Activated naive CD8-positive, alpha-beta T cell (primary cell): ENCODE results near the gene PROKR1.

Source experiments
- H3K27ac Mint-ChIP-seq: one replicate; pipeline ENCODE4 v1.8.0; 2021; ENCODE audit warnings: mixed read lengths
- H3K27me3 Mint-ChIP-seq: one replicate; pipeline ENCODE4 v1.8.0; 2021; ENCODE audit warnings: mixed read lengths
- H3K36me3 Mint-ChIP-seq: one replicate; pipeline ENCODE4 v1.8.0; 2021; ENCODE audit warnings: mixed read lengths
- H3K4me1 Mint-ChIP-seq: one replicate; pipeline ENCODE4 v1.8.0; 2021; ENCODE audit warnings: low read depth, mixed read lengths
- H3K4me3 Mint-ChIP-seq: one replicate; pipeline ENCODE4 v1.8.0; 2021; ENCODE audit warnings: mild to moderate bottlenecking, mixed read lengths
- H3K9me3 Mint-ChIP-seq: one replicate; pipeline ENCODE4 v1.8.0; 2021; ENCODE audit warnings: low read depth, mixed read lengths

PROKR1 gene

GRCh38 chr2:68698567-68699377 is 55.4 kb downstream of the PROKR1 start:
- H3K36me3 Mint-ChIP-seq: peaks cover 6% of the 10 kb centered on the region
- H3K9me3 Mint-ChIP-seq: peaks cover 4% of the 10 kb centered on the region
- peaks cover 2% of the 10 kb centered on the region for H3K27me3 Mint-ChIP-seq
- H3K4me1 Mint-ChIP-seq: peaks cover 2% of the 10 kb centered on the region
- H3K27ac Mint-ChIP-seq: no peak overlapping the region
- no peak overlapping the region for H3K4me3 Mint-ChIP-seq

- no peak overlapping the region for H3K4me3 Mint-ChIP-seq
- H3K9me3 Mint-ChIP-seq: peaks cover 4% of the 10 kb centered on the region
- H3K27ac Mint-ChIP-seq: no peak overlapping the region
- H3K4me1 Mint-ChIP-seq: peaks cover 2% of the 10 kb centered on the region
- peaks cover 2% of the 10 kb centered on the region for H3K27me3 Mint-ChIP-seq
- H3K36me3 Mint-ChIP-seq: peaks cover 6% of the 10 kb centered on the region
Observed at GRCh38 chr2:68700560-68700959, 57.2 kb downstream of the PROKR1 start.

- H3K27ac Mint-ChIP-seq: no peak overlapping the region
Observed at GRCh38 chr2:68706637-68707036, 63.3 kb downstream of the PROKR1 start.

More at GRCh38 chr2:68706637-68707036, 63.3 kb downstream of the PROKR1 start:
- Mint-ChIP-seq H3K9me3 (no peaks in the 10 kb centered on the region), H3K27me3 (no peaks in the 10 kb centered on the region), H3K36me3 (no peaks in the 10 kb centered on the region), H3K4me1 (peaks cover 7% of the 10 kb centered on the region), H3K4me3 (no peak overlapping the region)
